ENCODE data around the gene PRR16.
"Not testable (repeated sequence)": the region's sequence is repeated elsewhere in the genome, so short reads cannot be mapped to it uniquely, and the experiment has no call there.

The PRR16 gene

DNA sequence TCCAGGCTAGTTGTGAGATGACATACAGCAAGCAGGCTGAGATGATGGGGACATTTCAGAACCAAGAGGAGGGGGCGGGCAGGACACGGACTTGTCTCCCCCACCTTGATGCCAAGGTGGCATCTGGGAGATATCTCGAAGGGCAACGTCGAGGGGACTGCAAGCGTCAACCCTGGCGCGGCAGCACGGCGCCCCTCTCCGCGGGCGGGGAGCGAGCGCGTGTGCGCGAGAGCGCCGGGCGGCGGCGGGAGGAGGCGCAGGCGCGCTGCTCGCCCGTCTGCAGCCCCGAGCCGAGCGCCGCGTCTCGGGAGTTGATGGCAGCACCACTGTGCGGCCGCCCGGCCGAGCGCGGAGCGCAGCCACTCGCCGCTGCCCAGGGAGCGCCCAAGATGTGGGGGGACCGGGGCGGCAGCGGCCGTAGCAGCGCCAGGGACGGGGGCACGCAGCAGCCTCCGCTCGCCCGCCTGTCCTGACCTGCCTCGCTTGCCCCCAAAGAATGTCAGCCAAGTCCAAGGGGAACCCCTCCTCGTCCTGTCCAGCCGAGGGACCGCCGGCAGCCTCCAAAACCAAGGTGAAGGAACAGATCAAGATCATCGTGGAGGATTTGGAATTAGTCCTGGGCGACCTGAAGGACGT is at the start of gene PRR16:
PRR16 (plus strand) TSS at position 310 of the 636 bp plus-strand sequence.
- Histone ChIP-seq H3K4me3 (peak within 1 kb of the TSS; percentile 26 to 51 (median 43)), H3K27ac (peak within 1 kb of the TSS in 17 of 21 experiments; percentile 7 to 73 (median 48))

DNA sequence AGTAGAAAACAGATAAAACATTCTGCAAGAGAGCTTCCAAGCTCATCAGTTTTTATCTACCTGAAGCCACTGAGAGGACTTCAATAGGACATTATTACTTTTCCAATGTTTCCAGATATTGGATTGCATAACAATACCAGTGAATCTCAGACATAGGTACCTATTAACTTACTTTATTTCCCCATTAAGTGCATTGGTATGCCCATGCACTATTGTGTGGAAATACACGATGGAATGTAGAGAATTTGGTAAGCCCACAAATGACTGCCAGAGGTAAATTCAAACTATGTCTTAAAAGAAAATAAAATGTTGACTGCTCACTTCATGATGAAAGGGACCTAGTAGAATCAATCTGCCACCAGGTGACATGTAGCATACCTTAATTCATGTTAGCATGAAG is 48.1 kb upstream of the PRR16 start:
- Histone ChIP-seq H3K4me3 (no peak overlapping the region), H3K27ac (no peak overlapping the region)

DNA sequence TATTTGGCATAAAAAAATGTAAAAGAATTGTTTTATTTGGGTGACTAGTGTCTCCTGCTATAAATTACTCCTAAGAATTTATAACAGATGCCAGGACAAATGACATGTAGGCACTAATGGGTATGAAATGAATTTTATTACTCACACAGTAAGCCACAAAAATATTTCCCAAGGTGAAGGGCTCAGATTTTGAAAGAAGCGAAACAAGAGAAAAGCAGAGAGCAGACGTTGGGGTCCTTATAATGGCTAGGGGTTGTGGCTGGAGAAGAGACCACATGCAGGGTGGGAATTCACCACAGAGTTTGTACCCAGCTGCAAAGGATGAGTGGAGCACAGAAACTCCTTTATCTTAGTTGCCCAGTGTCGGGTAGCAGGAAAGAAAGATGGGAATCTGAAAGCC is 45.0 kb upstream of the PRR16 start:
- H3K4me3 ChIP-seq: no peak overlapping the region

DNA sequence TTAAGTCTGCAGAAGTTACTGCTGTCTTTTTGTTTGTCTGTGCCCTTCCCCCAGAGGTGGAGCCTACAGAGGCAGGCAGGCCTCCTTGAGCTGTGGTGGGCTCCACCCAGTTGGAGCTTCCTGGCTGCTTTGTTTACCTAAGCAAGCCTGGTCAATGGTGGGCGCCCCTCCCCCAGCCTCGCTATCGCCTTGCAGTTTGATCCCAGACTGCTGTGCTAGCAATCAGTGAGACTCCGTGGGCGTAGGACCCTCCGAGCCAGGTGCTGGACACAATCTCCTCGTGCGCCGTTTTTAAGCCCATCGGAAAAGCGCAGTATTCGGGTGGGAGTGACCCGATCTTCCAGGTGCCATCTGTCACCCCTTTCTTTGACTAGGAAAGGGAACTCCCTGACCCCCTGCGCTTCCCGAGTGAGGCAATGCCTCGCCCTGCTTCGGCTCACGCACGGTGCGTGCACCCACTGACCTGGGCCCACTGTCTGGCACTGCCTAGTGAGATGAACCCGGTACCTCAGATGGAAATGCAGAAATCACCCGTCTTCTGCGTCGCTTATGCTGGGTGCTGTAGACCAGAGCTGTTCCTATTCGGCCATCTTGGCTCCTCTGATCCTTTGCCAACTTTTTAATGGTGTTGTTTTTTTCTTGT is 37.3 kb upstream of the PRR16 start:
- H3K27ac ChIP-seq, H3K4me3 ChIP-seq: not testable (repeated sequence)

More for the DNA sequence above, 45.0 kb upstream of the PRR16 start:
- H3K27ac ChIP-seq: no peak overlapping the region

DNA sequence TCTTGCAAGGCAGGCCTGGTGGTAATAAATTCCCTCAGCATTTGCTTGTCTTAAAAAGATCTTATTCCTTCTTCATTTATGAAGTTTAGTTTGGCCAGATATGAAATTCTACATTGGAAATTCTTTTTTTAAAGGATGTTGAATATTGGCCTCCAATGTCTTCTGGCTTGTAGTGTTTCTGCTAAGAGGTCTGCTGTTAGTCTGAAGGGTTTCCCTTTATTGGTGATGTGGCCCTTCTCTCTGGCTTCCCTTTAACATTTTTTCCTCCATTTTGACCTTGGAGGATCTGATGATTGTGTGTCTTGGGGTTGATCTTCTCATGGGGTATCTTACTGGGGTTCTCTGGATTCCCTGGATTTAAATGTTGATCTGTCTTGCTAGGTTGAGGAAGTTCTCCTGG is 33.5 kb upstream of the PRR16 start:
- Histone ChIP-seq H3K27ac (no peak overlapping the region), H3K4me3 (no peak overlapping the region)

DNA sequence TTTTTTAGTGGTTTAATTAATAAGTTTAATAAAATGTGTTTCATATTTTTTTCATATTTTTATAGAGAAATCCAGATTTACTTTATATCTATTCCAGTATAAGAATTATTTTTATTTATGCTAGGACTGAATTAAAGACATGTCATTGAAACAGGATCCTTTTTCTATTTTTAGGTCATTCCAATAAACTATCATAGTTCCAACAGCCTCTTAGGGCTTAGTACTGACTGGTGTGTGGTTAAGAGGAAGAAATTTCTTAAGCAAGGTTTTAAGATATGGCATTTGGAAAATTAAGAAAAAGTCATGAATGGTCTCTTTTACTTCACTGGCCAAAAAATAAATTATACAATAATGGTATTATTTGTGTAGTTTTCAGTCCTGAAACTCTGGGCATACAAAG is 31.2 kb upstream of the PRR16 start:
- no peak overlapping the region for H3K27ac ChIP-seq

DNA sequence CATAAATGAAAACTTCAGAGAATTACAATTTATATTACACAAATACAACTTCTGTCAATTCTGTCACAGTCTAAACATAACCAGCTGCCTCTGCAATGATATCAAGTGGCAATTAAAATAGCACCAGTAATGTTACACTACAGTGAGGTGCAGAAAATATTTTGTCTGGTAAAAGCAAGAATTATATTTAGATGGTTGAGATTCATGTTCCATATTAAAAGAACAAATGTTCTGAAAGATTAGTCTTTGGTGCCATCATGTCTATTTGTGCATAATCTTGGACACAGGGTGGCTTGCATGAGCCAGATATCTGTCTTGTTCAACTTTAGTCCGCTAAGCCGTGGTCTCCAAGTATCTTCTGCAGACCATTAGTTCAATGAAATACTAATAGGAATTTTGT is 29.0 kb upstream of the PRR16 start:
- no peak overlapping the region for H3K4me3 ChIP-seq
- no peak overlapping the region for H3K27ac ChIP-seq

More for the DNA sequence above, 31.2 kb upstream of the PRR16 start:
- H3K4me3 ChIP-seq: no peak overlapping the region

DNA sequence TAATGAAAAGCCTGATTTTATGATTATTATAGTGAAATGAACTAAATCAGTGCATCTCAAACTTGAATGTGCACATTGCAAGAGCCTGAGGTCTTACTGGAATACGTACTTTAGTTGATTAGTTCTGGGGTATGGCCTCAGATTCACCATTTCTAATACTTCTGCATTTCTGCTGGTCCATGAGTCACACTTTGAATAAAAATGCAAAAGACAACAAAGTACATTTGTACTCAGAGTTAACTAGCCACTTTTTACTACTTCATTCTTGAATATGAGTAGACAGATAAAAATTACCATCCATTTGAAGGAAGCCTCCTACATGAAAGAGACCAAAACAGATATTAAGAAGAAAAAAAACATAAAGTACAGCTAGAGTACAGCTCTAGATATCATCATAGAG is 27.1 kb upstream of the PRR16 start:
- H3K4me3 ChIP-seq: no peak overlapping the region
- no peak overlapping the region for H3K27ac ChIP-seq

DNA sequence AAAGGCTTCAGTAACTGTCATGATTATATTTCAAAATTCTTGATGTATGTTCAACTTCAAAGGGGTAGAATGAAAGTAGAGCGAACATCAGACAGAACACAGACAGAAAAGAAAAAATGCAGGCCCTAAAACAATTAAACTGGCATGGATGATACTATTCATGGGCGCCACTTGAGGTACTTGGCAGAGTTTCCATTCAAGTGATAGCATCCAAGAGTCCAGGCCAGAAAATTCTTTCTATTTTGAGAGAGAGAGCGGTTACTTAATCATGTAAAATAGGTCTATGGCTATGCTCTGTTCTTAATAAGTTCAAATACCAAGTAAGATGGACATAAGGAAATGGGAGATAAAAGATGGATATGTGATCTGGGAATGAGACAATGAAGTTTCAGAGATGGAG is 21.4 kb upstream of the PRR16 start:
- Histone ChIP-seq H3K4me3 (no peak overlapping the region), H3K27ac (no peak overlapping the region)

DNA sequence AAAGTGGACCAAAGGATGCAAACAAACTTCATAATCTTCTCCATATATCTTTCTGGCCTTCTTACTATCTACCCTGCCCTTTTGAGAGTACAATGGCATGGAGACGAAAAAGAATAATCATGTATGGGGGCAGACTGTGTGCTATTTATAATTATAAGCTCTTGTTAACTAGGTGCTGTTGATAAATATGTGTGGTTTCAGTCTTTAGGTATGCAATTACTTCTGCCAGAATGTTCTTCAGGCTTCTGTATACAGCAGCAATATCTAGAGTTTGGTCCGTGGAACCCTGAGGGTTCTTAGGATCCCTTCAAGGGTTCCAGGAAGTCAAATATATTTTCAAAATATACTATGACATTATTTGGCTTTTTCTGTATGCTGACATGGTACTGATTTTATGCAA is 20.5 kb upstream of the PRR16 start:
- Histone ChIP-seq H3K27ac (no peak overlapping the region), H3K4me3 (no peak overlapping the region)

DNA sequence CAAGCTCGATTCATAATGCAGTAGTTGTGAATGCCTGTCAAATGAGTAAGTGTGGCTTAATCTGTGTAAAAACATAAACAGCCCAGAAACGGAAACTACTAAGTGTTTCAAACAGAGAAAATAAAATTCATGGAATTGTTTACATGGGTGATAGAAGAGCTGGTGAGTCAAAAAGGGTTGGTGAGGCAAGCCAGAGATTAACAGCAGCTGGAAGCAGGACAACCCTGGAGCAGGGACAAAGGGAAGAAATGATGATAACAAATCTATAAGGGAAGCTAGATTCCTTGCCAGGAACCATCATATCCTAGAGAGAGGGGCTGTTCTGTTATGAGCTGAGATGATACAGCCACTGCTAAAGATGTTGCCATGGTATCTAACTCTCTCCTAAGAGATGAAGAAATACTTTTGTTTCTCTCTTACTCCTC is 18.0 kb upstream of the PRR16 start:
- no peak overlapping the region for H3K4me3 ChIP-seq
- H3K27ac ChIP-seq: no peak overlapping the region

DNA sequence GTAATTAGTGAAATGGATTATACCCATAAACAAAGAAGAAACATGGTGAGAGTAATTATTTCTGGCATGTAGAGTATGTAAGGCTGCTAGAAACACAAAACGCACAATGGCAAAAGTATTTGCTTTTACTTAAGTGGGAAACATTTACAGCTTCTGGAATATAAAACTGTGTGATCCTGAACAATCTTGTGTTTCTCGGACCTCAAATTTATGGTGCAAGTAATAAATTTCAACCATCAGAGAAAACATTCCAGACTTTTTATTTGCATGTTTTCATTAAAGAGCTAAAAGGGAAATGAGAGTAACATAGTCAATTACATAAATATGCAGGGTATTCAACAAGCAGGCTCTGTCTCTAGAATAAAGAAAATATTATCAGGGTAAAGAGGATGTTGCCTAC is 17.2 kb upstream of the PRR16 start:
- Histone ChIP-seq H3K27ac (no peak overlapping the region), H3K4me3 (no peak overlapping the region)

DNA sequence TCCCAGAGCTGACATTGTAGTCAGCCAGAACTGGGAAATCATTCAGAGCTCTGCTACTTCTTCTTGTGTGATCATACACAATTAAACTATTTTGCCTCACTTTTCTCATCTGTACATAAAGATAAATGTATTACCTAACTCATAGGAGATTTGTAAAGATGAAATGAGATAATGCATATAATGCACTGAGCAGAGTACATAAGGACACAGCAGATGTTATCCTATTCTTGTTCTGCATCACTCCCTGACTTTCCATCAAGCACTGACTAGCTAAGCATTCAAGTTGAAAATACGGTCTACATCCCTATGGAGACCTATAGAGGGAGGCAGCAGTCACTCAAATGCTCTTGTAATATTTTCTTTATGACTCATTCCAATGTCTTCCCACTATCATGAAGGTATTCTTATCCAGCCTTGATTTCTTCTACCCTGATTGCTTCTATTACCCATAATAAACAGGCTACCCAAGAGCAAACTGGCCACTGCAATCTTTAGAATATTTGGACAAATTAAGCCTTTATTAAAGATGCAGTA is 16.3 kb upstream of the PRR16 start:
- no peak overlapping the region for H3K27ac ChIP-seq

DNA sequence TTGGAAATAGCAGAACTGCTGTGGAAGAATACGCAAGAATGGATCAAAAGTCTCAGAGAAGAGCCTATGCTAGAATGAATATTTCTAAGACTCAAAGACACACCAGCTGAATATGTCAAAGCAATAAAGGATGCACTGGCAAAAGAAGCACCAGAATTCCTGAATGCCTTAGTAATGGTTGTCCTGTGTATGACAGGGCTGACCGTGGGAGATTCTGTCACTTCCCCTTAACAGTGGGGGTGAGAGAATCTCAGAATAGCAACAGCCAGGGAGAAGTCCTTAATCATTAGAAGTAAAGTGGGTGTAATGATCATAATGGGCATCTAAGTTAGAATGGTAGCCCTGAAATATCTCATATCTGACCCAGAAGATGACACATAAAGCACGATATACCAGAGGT is 14.6 kb upstream of the PRR16 start:
- H3K4me3 ChIP-seq: no peak overlapping the region
- H3K27ac ChIP-seq: no peak overlapping the region

More for the DNA sequence above, 16.3 kb upstream of the PRR16 start:
- H3K4me3 ChIP-seq: no peak overlapping the region

DNA sequence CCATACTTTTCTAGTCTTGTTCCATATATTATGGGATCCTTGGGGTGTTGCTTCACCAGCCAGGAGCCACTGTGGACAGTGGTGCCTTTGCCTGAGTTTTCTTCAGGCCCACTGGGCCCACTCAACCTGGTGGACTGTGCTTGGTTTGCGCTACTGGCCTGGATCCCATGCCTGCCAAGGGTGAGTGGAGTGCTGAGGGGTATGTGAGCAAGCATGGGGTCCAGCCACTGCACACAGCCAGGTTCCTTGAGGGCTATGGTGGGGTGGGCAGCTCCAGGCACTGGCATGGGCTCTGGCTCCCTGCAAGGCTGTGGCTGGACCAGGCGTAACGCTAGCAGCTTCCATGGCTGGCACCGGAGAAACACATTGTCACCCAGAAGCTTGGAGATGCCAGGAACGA is 13.2 kb upstream of the PRR16 start:
- Histone ChIP-seq H3K4me3 (no peak overlapping the region), H3K27ac (no peak overlapping the region)

DNA sequence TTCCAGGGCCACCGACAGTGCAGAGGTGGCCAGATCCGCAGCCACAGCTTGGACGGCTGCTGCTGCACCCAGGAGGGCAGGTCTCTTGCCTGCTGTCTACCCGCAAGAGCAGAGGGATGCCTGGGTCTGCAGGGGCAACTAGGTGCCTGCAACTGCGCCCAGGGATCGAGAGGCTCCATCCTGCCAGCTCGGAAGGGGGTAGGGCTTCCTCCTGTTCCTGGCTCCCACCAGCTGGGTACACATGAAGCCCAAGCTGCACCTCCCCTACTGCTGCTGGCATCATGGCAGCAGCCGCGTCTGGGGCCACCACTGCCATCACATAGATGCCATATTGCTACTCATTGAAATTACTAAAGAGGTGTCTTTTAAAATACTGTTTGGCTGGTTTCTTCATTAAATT is 12.7 kb upstream of the PRR16 start:
- no peak overlapping the region for H3K27ac ChIP-seq
- no peak overlapping the region for H3K4me3 ChIP-seq

DNA sequence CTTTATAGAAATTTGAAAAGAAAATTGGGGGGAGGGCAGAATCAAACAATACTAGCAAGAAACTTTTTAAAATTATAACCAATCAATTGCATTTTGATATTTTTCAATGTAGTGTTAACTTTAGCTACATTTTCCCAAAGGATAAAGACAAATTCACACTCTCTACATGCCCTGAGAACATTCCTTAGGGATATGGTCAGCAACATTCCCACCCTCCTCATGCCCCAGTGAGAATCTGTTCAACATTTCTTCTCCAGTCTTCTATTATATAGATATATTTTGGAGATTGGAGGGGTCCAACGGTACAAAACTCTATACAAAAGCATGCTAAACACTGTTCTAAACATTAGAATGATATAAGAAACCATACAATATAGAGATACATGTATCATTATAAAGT is 11.6 kb upstream of the PRR16 start:
- Histone ChIP-seq H3K4me3 (no peak overlapping the region), H3K27ac (no peak overlapping the region)

DNA sequence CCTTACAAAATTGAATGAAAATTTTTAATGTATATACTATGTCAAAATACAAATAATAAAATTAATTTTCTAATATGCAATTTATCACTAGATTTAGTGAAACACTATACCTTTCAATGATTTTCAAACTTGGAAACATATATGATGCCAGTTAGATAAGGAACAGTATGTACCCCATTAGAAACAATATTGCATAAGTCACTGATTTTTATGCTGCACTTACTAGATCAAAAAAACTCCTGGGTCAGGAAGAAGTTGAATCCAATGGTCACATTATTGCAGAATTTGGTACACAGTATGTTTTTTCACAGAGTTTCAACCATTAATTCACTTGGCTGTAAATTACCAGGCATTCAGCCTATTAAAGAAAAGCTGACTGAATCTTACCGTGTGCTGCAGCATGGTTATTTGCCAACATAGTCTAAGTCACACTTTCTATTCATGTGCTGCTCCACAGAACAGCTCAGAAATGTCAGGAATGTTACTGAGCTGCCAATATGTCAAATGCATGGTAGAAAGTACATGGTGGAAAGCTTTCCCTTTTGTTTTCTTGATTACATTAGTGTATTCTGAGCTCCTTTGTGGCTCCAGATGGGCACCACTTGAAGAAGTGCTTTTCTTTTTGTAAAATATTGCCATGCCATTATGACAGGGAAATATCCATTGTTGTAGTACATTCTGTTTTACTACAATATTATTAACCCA is 9.9 kb upstream of the PRR16 start:
- Histone ChIP-seq H3K4me3 (no peak overlapping the region), H3K27ac (peak overlapping the region in 1 of 21 experiments; percentile 29)

DNA sequence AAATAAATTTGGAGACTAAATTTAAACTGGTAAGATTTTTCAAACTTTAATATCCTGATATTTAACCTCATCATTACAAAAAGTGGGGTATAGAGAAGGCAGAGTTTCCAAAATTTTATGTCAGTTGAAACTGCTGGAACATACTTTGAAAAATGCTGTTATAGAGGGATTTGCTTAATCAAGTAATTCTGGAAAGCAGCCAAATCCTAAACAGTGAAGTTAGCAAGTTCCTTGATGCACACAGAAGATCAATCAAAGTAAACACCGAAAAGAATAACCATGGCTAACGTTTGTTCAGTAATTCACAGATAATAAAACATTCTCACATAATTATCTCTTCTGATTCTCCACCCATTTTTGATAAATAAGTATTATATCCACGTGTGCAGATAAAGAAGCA is 8.1 kb upstream of the PRR16 start:
- H3K27ac ChIP-seq: no peak overlapping the region

DNA sequence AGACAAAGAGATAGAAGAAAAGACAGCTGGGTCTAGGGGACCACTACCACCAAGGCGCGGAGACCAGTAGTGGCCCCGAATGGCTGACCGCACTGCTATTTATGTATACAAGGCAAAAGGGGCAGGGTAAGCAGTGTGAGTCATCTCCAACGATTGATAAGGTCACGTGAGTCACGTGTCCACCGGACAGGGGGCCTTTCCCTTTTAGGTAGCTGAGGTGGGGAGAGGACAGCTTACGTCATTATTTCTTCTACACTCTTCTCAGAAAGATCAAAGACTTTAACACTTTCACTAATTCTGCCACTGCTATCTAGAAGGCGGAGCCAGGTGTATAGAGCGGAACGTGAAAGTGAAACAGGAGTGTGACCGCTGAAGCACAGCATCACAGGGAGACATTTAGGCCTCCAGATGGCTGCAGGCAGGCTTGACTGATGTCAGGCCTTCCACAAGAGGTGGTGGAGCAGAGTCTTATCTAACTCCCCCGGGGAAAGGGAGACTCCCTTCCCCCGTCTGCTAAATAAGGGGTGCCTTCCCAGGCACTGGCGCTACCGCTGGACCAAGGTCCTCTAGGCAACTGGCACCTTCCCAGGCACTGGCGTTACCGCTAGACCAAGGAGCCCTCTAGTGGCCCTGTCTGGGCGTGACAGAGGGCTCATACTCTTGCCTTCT is 6.1 kb upstream of the PRR16 start:
- Histone ChIP-seq H3K4me3 (peak overlapping the region; percentile 1 to 30 (median 9)), H3K27ac (no peak overlapping the region)

More for the DNA sequence above, 8.1 kb upstream of the PRR16 start:
- H3K4me3 ChIP-seq: no peak overlapping the region
